ENCODE data around the gene XAGE2.
A peak's percentile ranks its signal among the peaks of the same experiment; 100 is the strongest.

The XAGE2 gene

GRCh38 chrX:52416816-52417215 is 48.0 kb downstream of the XAGE2 start:
- in situ Hi-C loops (cut with HindIII; ENCODE audit: low pct_ligation_motif_present, low sequenced_read_pairs): no loop called here

DNA sequence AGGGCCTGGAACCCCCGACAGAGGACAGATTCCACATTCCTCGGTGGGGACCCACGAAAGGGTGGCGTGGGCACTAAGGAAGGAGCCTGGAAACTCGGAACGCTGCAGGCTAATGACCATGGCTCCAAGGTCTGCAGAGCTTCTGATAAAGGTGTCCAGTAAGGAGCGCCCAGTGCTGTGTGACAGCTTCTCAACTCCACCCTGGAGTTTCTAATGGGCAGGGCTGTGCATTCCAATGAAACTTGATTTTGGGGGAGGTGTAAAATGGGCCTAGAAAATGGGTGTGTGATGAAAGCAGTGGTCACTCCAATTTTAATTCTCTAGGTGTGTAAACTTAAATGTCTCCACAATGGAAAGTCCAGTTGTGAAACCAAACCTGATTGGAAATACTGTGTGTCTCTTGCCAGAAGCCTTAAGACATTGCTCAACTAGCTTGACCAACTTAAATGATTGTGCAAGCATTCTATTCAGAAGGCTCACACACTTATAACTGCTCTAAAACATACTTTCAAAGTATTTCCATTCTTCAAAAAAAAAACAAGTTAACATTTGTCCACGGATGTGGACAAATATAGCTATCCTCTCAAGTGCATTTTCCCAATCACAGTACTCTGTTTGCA is 52.1 kb downstream of the XAGE2 start:
- Histone ChIP-seq H3K27ac (no peak overlapping the region), H3K4me3 (ENCODE audit: low read depth, low read length) (no peak overlapping the region), H3K27me3 (replicated peaks) (no peaks in the 10 kb centered on the region), H3K36me3 (replicated peaks) (no peaks in the 10 kb centered on the region)
- no peak for TF ChIP-seq CTCF (IDR thresholded peaks at IDR 0.05; ENCODE audit: low read depth, low read length, missing control alignments)
- no peak for DNase-seq
- in situ Hi-C loops (cut with HindIII; ENCODE audit: low pct_ligation_motif_present, low sequenced_read_pairs): no loop called here

More at GRCh38 chrX:52416816-52417215, 48.0 kb downstream of the XAGE2 start:
- H3K27me3 ChIP-seq (replicated peaks): no peaks in the 10 kb centered on the region
- TF ChIP-seq CTCF (IDR thresholded peaks at IDR 0.05; ENCODE audit: low read depth, low read length, missing control alignments): no peak
- no peak overlapping the region for H3K4me3 ChIP-seq (ENCODE audit: low read depth, low read length)
- H3K27ac ChIP-seq: no peak overlapping the region
- no peak for DNase-seq
- H3K36me3 ChIP-seq (replicated peaks): no peaks in the 10 kb centered on the region

- Histone ChIP-seq H3K27ac (no peak overlapping the region), H3K36me3 (replicated peaks) (no peaks in the 10 kb centered on the region), H3K27me3 (replicated peaks) (no peaks in the 10 kb centered on the region), H3K4me3 (ENCODE audit: low read depth, low read length) (no peak overlapping the region)
- in situ Hi-C loops (cut with HindIII; ENCODE audit: low pct_ligation_motif_present, low sequenced_read_pairs): no loop called here
- no peak for TF ChIP-seq CTCF (IDR thresholded peaks at IDR 0.05; ENCODE audit: low read depth, low read length, missing control alignments)
- peak; percentile 12 for DNase-seq
Measured at GRCh38 chrX:52422884-52423283, 54.1 kb downstream of the XAGE2 start.

- no peak overlapping the region for H3K4me3 ChIP-seq (ENCODE audit: low read depth, low read length)
- no peak overlapping the region for H3K27ac ChIP-seq
- no peaks in the 10 kb centered on the region for H3K27me3 ChIP-seq (replicated peaks)
- H3K36me3 ChIP-seq (replicated peaks): no peaks in the 10 kb centered on the region
- DNase-seq: peak; percentile 65
- no peak for TF ChIP-seq CTCF (IDR thresholded peaks at IDR 0.05; ENCODE audit: low read depth, low read length, missing control alignments)
- in situ Hi-C loops (cut with HindIII; ENCODE audit: low pct_ligation_motif_present, low sequenced_read_pairs): no loop called here
Measured at GRCh38 chrX:52424656-52425055, 55.8 kb downstream of the XAGE2 start.
